GM06990 (cell line): ENCODE data around the gene GNB1.

ENCODE experiments used
- DNase-seq: peaks from one replicate; pipeline ENCODE4 v3.0.0-alpha.2; 2011; ENCODE audit not compliant: insufficient read length; ENCODE audit errors: extremely low read depth
- H3K27me3 ChIP-seq: replicated peaks from 2 replicates; pipeline ENCODE4 v1.6.0; 2011; ENCODE audit warnings: low read length; ENCODE audit not compliant: control insufficient read depth, insufficient read depth
- H3K36me3 ChIP-seq: 2 replicates; pipeline ENCODE4 v1.5.1; 2011; ENCODE audit warnings: low read length; ENCODE audit not compliant: control insufficient read depth, insufficient read depth
- H3K4me3 ChIP-seq: replicated peaks from 2 replicates; pipeline ENCODE4 v1.5.1; 2011; ENCODE audit warnings: low read depth, mild to moderate bottlenecking, control low read depth, low read length
- CTCF ChIP-seq: IDR thresholded peaks from 2 replicates; pipeline ENCODE4 v1.5.1; 2011; ENCODE audit warnings: low read length, control low read depth, mild to moderate bottlenecking, inconsistent platforms; ENCODE audit not compliant: insufficient read depth, poor library complexity, severe bottlenecking

The GNB1 gene

GRCh38 chr1:1760345-1760650, 130.6 kb downstream of the GNB1 start:
- no peak for DNase-seq
- TF ChIP-seq CTCF: no peak
- peaks cover 52% of the 10 kb centered on the region for H3K36me3 ChIP-seq
- no peak overlapping the region for H3K4me3 ChIP-seq
- no peaks in the 10 kb centered on the region for H3K27me3 ChIP-seq

- Histone ChIP-seq H3K36me3 (peaks cover 51% of the 10 kb centered on the region), H3K4me3 (no peak overlapping the region), H3K27me3 (no peaks in the 10 kb centered on the region)
- DNase-seq: no peak
- TF ChIP-seq CTCF: no peak
Measured at GRCh38 chr1:1759456-1760344, 131.2 kb downstream of the GNB1 start.

GRCh38 chr1:1758692-1759455, 132.0 kb downstream of the GNB1 start:
- no peaks in the 10 kb centered on the region for H3K27me3 ChIP-seq
- peaks cover 55% of the 10 kb centered on the region for H3K36me3 ChIP-seq
- DNase-seq: no peak
- TF ChIP-seq CTCF: no peak
- no peak overlapping the region for H3K4me3 ChIP-seq

- TF ChIP-seq CTCF: no peak
- Histone ChIP-seq H3K27me3 (no peaks in the 10 kb centered on the region), H3K36me3 (peaks cover 59% of the 10 kb centered on the region), H3K4me3 (no peak overlapping the region)
- no peak for DNase-seq
Measured at GRCh38 chr1:1758059-1758621, 132.7 kb downstream of the GNB1 start.

- DNase-seq: no peak
- Histone ChIP-seq H3K27me3 (no peaks in the 10 kb centered on the region), H3K36me3 (peaks cover 61% of the 10 kb centered on the region), H3K4me3 (no peak overlapping the region)
- TF ChIP-seq CTCF: no peak
Measured at GRCh38 chr1:1757422-1758058, 133.3 kb downstream of the GNB1 start.
